ENCODE results near the gene POC1A. TPM values are rescaled to one million over a fixed set of nuclear protein-coding genes. Genes with fewer than 3 reads are reported as not detected.
A peak's percentile ranks its signal among the peaks of the same experiment; 100 is the strongest.
"Not testable (repeated sequence)": the region's sequence is repeated elsewhere in the genome, so short reads cannot be mapped to it uniquely, and the experiment has no call there.

The POC1A gene
- total RNA-seq, 2 donors from 2014 or later: 28.6 to 39.0 TPM

- H3K27ac Mint-ChIP-seq: no peak overlapping the region
These were observed 103.7 kb downstream of the POC1A start for GRCh38 chr3:52050571-52050970.

GRCh38 chr3:52049503-52049902 lies 104.7 kb downstream of the POC1A start:
- ATAC-seq (replicated peaks in 1 of 2) (no peak), DNase-seq (no peak)
- H3K4me1 Mint-ChIP-seq (ENCODE audit: low read depth): peaks cover 41% of the 10 kb centered on the region
- H3K9me3 Mint-ChIP-seq: no peaks in the 10 kb centered on the region
- H3K27ac Mint-ChIP-seq: peak overlapping the region; percentile 3
- H3K4me3 Mint-ChIP-seq: no peak overlapping the region
- no peaks in the 10 kb centered on the region for H3K27me3 Mint-ChIP-seq (ENCODE audit: low read depth)
- H3K36me3 Mint-ChIP-seq (ENCODE audit: insufficient read depth in 2 of 2): peaks cover 0 to 2% of the 10 kb centered on the region in 2 donors

More at GRCh38 chr3:52050571-52050970, 103.7 kb downstream of the POC1A start:
- H3K4me1 Mint-ChIP-seq (ENCODE audit: low read depth): peaks cover 39% of the 10 kb centered on the region
- no peaks in the 10 kb centered on the region for H3K9me3 Mint-ChIP-seq
- ATAC-seq (replicated peaks in 1 of 2) (no peak), DNase-seq (no peak)
- H3K4me3 Mint-ChIP-seq: no peak overlapping the region
- no peaks in the 10 kb centered on the region for H3K27me3 Mint-ChIP-seq (ENCODE audit: low read depth)
- peaks cover 0 to 2% of the 10 kb centered on the region in 2 donors for H3K36me3 Mint-ChIP-seq (ENCODE audit: insufficient read depth in 2 of 2)

- H3K27ac Mint-ChIP-seq: no peak overlapping the region
- DNase-seq (no peak), ATAC-seq (replicated peaks in 1 of 2) (no peak)
- H3K4me1 Mint-ChIP-seq (ENCODE audit: low read depth): peaks cover 21% of the 10 kb centered on the region
- peaks cover 0 to 2% of the 10 kb centered on the region in 2 donors for H3K36me3 Mint-ChIP-seq (ENCODE audit: insufficient read depth in 2 of 2)
- no peaks in the 10 kb centered on the region for H3K9me3 Mint-ChIP-seq
- H3K4me3 Mint-ChIP-seq: no peak overlapping the region
- H3K27me3 Mint-ChIP-seq (ENCODE audit: low read depth): no peaks in the 10 kb centered on the region
These were observed 106.8 kb downstream of the POC1A start for GRCh38 chr3:52047295-52047960.

GRCh38 chr3:52046902-52047239 lies 107.4 kb downstream of the POC1A start:
- H3K27ac Mint-ChIP-seq: peak overlapping the region; percentile 3
- H3K9me3 Mint-ChIP-seq: no peaks in the 10 kb centered on the region
- ATAC-seq (replicated peaks in 1 of 2) (no peak), DNase-seq (no peak)
- peaks cover 0 to 2% of the 10 kb centered on the region in 2 donors for H3K36me3 Mint-ChIP-seq (ENCODE audit: insufficient read depth in 2 of 2)
- peaks cover 18% of the 10 kb centered on the region for H3K4me1 Mint-ChIP-seq (ENCODE audit: low read depth)
- no peak overlapping the region for H3K4me3 Mint-ChIP-seq
- H3K27me3 Mint-ChIP-seq (ENCODE audit: low read depth): no peaks in the 10 kb centered on the region

- Mint-ChIP-seq H3K9me3 (no peaks in the 10 kb centered on the region), H3K4me1 (ENCODE audit: low read depth) (peaks cover 18% of the 10 kb centered on the region), H3K27ac (peak overlapping the region; percentile 3), H3K36me3 (ENCODE audit: insufficient read depth in 2 of 2) (peaks cover 0 to 2% of the 10 kb centered on the region in 2 donors), H3K27me3 (ENCODE audit: low read depth) (no peaks in the 10 kb centered on the region), H3K4me3 (no peak overlapping the region)
- DNase-seq (no peak), ATAC-seq (replicated peaks in 1 of 2) (no peak)
These were observed 107.9 kb downstream of the POC1A start for GRCh38 chr3:52046186-52046901.

GRCh38 chr3:52044869-52045619 lies 109.2 kb downstream of the POC1A start:
- Mint-ChIP-seq H3K9me3 (no peaks in the 10 kb centered on the region), H3K36me3 (ENCODE audit: insufficient read depth in 2 of 2) (peaks cover 0 to 2% of the 10 kb centered on the region in 2 donors), H3K4me3 (no peak overlapping the region), H3K27ac (no peak overlapping the region), H3K4me1 (ENCODE audit: low read depth) (peaks cover 18% of the 10 kb centered on the region), H3K27me3 (ENCODE audit: low read depth) (no peaks in the 10 kb centered on the region)
- ATAC-seq (replicated peaks in 1 of 2) (peak in 1 of 2 donors; percentile 22), DNase-seq (no peak)

GRCh38 chr3:52043750-52044149 lies 110.5 kb downstream of the POC1A start:
- H3K27ac Mint-ChIP-seq: no peak overlapping the region
- no peaks in the 10 kb centered on the region for H3K36me3 Mint-ChIP-seq (ENCODE audit: insufficient read depth in 2 of 2)
- ATAC-seq (replicated peaks in 1 of 2): no peak
- no peaks in the 10 kb centered on the region for H3K9me3 Mint-ChIP-seq
- H3K4me1 Mint-ChIP-seq (ENCODE audit: low read depth): peaks cover 18% of the 10 kb centered on the region
- no peak for DNase-seq
- H3K27me3 Mint-ChIP-seq (ENCODE audit: low read depth): no peaks in the 10 kb centered on the region
- H3K4me3 Mint-ChIP-seq: no peak overlapping the region

GRCh38 chr3:52043039-52043438 lies 111.2 kb downstream of the POC1A start:
- H3K27ac Mint-ChIP-seq; H3K36me3 Mint-ChIP-seq (ENCODE audit: insufficient read depth in 2 of 2); H3K27me3 Mint-ChIP-seq (ENCODE audit: low read depth); DNase-seq; H3K9me3 Mint-ChIP-seq; H3K4me3 Mint-ChIP-seq; ATAC-seq (replicated peaks in 1 of 2): not testable (repeated sequence)
- peaks cover 13% of the 10 kb centered on the region for H3K4me1 Mint-ChIP-seq (ENCODE audit: low read depth)

- Mint-ChIP-seq H3K9me3 (no peaks in the 10 kb centered on the region), H3K36me3 (ENCODE audit: insufficient read depth in 2 of 2) (no peaks in the 10 kb centered on the region), H3K27ac (peak overlapping the region; percentile 48), H3K4me1 (ENCODE audit: low read depth) (peaks cover 13% of the 10 kb centered on the region), H3K27me3 (ENCODE audit: low read depth) (no peaks in the 10 kb centered on the region), H3K4me3 (no peak overlapping the region)
- ATAC-seq (replicated peaks in 1 of 2): no peak
- DNase-seq: no peak
These were observed 113.0 kb downstream of the POC1A start for GRCh38 chr3:52041118-52041731.

GRCh38 chr3:52040600-52040999 lies 113.6 kb downstream of the POC1A start:
- DNase-seq: no peak
- Mint-ChIP-seq H3K27me3 (ENCODE audit: low read depth) (no peaks in the 10 kb centered on the region), H3K9me3 (no peaks in the 10 kb centered on the region), H3K36me3 (ENCODE audit: insufficient read depth in 2 of 2) (no peaks in the 10 kb centered on the region), H3K27ac (peak overlapping the region; percentile 48), H3K4me1 (ENCODE audit: low read depth) (peaks cover 13% of the 10 kb centered on the region), H3K4me3 (no peak overlapping the region)
- ATAC-seq (replicated peaks in 1 of 2): no peak

- H3K9me3 Mint-ChIP-seq: no peaks in the 10 kb centered on the region
- ATAC-seq (replicated peaks in 1 of 2): no peak
- no peak for DNase-seq
- H3K27me3 Mint-ChIP-seq (ENCODE audit: low read depth): no peaks in the 10 kb centered on the region
- peaks cover 6% of the 10 kb centered on the region for H3K4me1 Mint-ChIP-seq (ENCODE audit: low read depth)
- no peak overlapping the region for H3K4me3 Mint-ChIP-seq
- no peaks in the 10 kb centered on the region for H3K36me3 Mint-ChIP-seq (ENCODE audit: insufficient read depth in 2 of 2)
- no peak overlapping the region for H3K27ac Mint-ChIP-seq
These were observed 114.4 kb downstream of the POC1A start for GRCh38 chr3:52039846-52040245.

- Mint-ChIP-seq H3K36me3 (ENCODE audit: insufficient read depth in 2 of 2) (no peaks in the 10 kb centered on the region), H3K27ac (no peak overlapping the region), H3K27me3 (ENCODE audit: low read depth) (no peaks in the 10 kb centered on the region), H3K4me1 (ENCODE audit: low read depth) (peaks cover 6% of the 10 kb centered on the region), H3K4me3 (no peak overlapping the region), H3K9me3 (no peaks in the 10 kb centered on the region)
- ATAC-seq (replicated peaks in 1 of 2) (no peak), DNase-seq (no peak)
These were observed 114.8 kb downstream of the POC1A start for GRCh38 chr3:52039426-52039825.

GRCh38 chr3:52038227-52038626 lies 116.0 kb downstream of the POC1A start:
- Mint-ChIP-seq H3K4me1 (ENCODE audit: low read depth) (peaks cover 6% of the 10 kb centered on the region), H3K27me3 (ENCODE audit: low read depth) (no peaks in the 10 kb centered on the region), H3K4me3 (no peak overlapping the region), H3K9me3 (no peaks in the 10 kb centered on the region), H3K36me3 (ENCODE audit: insufficient read depth in 2 of 2) (no peaks in the 10 kb centered on the region), H3K27ac (no peak overlapping the region)
- ATAC-seq (replicated peaks in 1 of 2) (no peak), DNase-seq (no peak)

Data from activated T-cell treated with anti-CD3 and anti-CD28 coated beads, Interleukin-2, amount 50 U/mL, for 72 hours (primary cell).